ENCODE data around the gene CXCL5.

The CXCL5 gene
- 0 reads per million in 2 donors for total RNA-seq

DNA sequence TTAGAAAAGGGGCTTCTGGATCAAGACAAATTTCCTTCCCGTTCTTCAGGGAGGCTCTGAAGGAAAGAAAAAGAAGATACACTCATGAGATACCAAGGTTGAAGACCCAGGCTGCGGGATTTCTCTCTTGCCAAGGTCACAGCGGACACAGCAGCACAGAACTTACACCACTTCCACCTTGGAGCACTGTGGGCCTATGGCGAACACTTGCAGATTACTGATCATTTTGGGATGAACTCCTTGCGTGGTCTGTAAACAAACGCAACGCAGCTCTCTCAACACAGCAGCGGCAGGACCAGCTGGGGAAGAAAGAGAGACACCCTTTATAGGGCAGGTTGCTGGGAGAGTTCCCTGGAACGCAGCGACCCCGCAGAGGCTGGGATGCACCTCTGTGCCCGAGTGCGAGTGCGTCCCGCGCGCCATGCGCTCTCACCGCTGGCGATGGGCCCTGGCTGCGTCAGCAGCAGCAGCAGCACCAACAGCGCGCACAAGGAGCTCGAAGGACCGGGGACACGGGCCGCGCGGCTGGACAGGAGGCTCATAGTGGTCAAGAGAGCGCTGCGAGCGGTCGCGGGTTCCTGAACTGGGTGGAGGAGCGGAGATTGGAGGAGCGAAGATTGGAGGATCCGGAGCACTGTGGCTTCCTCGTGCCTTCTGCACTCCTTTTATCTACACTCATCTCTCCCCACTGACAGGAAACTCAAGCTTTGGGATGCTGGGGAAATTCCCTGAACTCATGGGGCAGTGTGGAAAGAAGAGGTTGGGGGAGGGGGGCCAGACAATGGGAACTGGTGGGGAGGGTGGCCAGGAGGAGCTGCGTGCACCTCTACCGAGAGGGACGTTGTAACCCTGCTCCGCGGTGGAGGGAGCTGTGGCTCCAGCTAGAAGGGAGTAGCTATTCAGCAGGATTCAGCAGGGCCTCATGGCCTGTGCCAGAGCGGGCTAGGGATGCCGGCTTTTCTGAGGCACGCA lies at the start of gene CXCL5:
Gene CXCL5, minus strand, starts transcription at position 638 of the 972 bp plus-strand sequence. Its CDS starts 96 bp downstream, at position 542.
- no peak for DNase-seq

DNA sequence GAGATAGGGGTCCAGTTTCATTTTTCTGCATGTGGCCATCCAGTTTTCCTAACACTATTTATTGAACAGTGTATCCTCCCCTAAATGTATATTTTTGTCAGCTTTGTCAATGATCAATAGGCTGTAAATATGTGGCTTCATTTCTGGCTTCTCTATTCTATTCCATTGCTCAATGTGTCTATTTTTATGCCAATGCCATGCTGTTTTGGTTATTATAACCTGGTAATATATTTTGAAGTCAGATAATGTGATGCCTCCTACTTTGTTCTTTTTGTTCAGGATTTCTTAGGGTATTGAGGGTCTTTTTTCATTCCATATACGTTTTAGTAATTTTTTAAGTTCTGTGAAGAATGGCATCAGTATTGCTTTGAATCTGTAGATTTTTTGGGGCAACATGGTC lies 48.7 kb upstream of the CXCL5 start:
- no peak for DNase-seq

DNA sequence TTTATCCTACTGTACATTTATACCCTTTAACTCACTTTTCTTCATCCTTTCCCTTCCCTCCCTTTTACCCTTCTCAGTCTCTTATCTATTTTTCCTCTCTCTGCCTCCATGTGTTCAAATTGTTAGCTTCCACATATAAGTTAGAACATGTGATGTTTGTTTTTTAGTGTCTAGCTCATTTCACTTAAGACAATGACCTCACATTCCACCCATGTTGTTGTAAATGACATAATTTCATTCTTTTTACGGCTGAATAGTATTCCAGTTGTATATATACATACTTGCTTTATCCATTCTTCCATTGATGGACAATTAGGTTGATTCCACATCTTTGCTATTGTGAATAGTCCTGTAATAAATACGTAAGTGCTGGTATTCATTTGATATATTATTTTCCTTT lies 47.3 kb upstream of the CXCL5 start:
- DNase-seq: no peak

DNA sequence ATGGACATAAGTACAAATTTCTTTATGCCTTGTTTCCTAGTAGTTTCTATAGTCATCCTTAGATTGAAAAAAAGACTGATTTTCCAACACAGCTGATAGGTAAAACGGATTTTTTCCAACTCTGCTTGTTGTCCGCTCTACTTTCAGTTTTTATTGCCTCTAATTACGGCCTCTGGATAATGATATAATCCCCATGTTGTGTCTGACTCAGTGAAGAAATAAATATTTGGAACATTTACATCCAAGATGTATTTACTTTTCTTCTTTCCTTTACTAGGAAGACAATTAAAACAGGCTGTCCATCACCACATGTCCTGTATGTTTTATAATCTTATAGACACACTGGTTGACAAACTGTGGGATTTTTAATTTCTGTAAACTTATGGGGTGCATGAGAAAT lies 46.8 kb upstream of the CXCL5 start:
- DNase-seq: no peak

DNA sequence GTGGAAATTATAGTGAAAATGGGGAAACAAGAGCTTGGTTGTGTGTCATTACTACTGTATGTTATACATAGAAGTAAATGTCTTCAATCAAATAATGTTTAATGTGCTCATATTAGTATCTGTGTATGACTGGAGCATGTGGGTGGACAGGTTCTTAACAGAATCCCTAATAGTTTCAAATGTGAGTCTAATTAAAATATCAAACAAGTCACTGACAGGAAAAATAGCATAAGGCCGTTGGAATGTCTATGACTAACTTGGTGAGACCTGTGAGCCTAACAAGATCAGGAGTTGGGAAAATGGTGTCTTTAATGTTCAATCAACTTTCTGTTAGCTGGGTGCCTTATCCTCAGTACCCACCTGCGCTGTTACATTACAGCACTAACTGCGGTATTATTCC lies 46.2 kb upstream of the CXCL5 start:
- no peak for DNase-seq

DNA sequence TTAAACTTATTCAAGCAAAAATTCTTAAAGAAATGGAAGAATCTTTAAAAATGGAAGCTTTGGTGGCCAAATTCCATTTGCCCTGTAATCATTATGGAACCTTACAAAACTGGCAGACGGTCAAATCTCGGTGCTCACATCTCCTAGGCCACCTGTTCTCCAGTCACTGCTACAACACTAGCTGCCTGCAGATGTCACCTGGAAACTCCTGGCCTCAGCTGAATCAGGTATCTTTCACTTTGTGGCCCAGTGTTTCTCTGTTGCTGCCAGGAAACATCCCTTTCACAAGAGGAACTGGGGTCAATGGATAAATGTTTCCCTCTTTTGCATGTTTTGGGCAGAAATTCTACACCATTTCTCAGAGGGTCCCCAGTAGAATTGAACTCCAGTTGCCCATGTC lies 44.2 kb upstream of the CXCL5 start:
- DNase-seq: no peak

DNA sequence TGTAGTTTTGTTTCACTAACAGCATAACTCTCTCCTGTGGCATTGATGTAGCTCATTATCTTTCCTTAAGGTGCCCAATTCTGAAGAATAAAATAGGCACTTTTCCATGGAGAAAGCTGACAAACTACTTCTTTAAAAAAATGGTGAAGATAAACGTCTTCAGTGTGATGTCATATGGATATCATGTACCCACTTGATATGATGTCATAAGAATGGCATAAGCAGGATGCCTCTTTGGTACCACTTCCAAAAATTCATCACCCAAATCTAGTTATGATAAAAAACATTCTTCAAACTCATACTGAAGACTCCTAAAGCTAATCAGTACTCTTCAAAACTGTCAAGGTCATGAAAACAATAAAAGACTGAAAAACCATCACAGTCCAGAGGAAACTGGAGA lies 42.9 kb upstream of the CXCL5 start:
- DNase-seq: no peak

DNA sequence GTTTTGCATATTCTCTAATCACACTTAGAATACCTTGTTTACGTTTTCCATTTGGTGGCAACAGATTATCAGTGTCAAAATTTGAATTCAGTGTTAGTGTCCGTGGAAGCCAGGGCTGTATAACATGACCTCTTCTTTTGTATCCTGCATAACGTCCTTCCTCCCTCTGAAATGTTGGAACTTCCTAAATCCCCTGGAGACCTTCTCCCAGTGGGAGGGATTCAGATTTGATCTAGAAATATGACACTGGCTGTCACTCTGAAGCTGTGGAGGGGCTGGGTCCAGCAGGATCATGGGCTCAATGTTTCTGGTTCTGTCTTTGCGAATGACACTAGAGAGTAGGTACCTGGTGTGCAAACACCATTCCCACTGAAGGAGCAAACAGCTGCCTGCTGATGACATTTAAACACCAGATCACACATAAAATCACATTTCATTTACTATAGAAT lies 40.9 kb upstream of the CXCL5 start:
- DNase-seq: no peak

DNA sequence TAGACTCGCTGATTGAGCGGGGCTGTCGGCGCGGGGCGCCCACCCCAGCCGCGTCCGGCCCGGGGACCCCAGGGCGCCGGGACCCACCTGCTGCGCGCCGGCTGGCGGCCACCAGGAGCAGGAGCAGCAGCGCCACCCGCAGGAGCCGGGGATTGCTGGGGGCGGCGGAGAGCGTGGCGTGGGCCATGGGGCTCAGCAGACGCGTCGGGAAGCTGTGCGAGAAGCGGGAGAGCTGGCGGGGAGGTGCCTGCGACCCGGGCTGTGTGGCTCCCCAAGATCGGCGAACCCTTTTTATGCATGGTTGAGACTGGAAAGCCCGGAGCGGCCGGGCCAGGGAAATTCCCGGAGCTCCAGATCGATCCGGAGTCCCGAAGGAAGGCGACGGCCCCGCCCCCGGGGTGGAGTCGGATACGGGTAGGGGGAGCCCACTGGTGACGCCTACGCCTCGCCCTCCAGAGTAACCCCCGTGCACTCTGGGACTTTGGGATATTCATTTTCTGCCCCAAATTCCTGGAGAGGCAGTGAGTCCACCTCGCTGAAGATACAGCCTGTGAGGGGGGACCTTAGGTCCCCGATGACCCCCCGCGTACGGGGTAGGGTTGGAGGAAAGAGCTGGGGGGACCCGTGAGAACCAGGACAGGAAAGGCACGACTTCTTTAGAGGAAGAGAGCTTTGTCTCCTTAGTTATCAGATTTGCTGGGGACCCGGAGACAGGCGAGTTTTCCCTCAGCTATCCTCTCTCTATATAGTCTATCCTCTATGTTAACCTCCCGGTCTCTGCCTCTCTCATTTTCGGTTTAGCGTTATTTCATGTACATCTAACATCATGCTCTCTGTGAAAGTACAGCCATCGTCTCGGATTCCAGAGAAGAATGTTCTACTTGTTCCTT lies 40.2 kb upstream of the CXCL5 start, which contains the start of gene CXCL3:
Gene CXCL3, minus strand, starts transcription at position 265 of the 890 bp plus-strand sequence. Its CDS starts 78 bp downstream, at position 187.
- DNase-seq: no peak

DNA sequence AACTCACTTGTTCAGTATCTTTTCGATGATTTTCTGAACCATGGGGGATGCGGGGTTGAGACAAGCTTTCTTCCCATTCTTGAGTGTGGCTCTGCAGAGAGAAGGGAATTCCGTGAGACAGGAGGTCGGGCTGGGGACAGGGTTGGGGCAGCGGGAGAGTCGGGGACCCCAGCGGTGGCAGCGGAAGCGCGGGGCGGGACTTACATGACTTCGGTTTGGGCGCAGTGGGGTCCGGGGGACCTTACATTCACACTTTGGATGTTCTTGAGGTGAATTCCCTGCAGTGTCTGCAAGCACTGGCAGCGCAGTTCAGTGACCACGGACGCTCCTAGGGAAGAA lies 39.6 kb upstream of the CXCL5 start:
- DNase-seq: no peak

DNA sequence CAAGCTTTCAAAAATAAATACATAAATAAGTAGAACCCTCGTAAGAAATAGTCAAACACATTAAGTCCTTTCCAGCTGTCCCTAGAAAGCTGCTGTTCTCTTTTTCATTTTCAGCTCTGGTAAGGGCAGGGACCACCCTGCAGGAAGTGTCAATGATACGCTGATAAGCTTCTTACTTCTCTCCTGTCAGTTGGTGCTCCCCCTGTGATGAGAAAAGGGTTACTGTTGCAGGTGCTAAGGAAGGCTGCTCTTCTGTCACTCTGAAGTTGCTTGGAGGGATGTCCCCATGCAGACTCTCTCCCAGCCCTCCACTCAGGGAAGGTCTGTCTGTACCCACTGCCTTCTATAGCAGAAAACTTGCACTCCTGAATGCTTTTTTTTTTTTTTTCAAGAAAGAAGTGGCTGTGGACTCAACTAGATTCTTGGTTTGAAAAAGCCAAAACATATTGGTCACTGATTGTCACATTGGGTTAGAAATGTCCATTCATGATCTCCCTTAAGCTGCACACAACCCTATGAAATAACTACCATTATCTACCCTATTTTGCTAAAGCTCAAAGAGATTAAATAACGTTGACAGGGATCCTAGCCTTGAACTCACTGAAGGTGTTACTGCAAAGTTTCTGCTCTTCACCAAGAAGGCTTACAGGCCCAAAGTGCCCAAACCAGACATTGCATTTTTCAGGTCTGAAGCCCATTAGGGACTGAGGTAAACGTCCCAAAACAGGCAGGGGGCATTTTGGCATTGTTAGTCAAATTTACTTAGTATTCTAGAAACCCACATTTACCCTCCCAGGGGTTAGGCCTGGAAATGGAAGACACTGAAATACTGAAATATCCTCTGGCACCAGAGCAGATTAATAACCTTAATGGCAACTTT lies 38.8 kb upstream of the CXCL5 start:
- no peak for DNase-seq

DNA sequence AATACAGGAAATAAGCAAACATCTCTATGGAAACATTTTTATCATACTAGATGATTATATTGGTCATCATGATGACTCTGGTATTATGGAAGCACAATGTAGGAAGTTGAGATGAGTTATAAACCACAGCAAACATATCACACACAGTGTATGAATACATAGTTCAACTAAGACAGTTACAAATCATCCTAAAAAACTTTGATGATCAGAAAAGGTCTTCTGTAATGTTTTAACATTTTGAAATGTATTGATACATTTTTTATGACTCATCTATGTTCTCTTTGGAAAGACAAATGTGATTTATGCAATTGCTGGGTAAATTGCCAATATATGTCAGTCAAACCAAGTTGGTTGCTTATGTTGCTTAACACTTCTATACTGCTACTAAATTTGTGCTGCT lies 35.3 kb upstream of the CXCL5 start:
- no peak for DNase-seq

DNA sequence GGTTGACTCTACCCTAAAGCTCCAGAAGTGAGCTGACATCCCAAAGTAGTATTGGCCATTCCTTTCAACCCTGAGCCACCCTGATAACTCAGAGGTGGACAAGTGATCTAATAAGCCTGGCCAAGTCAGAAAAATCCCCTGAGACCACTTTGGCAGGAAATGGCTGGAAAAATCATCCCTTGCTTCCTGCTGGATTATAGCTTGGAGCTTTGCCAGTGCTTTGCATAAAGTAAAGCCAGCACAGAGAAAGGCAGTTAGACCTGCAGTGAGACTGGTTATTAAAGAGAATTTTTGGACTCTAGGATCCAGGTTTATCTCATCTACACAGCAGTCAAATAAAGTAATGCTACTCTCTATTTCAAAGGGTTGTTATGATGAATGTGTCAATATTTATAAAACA lies 33.6 kb upstream of the CXCL5 start:
- no peak for DNase-seq

DNA sequence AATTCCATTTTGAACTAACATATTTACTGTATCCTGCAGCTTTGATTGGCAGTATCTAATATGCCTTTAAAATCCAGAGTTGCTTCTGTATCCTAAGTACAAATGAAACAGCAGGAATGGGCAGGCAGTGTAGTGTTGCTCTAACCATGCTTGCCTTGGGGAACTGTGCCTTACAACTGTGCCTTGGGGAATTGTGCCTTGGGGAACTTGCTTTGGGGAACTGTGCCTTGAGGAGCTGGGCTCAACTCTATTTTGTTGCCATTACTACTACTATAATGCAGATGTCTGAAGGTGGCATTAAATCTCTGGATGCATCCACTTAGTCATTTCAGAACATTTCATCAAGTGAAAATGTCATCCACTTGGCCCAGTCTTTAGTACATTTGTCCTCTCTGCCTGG lies 33.1 kb upstream of the CXCL5 start:
- no peak for DNase-seq

DNA sequence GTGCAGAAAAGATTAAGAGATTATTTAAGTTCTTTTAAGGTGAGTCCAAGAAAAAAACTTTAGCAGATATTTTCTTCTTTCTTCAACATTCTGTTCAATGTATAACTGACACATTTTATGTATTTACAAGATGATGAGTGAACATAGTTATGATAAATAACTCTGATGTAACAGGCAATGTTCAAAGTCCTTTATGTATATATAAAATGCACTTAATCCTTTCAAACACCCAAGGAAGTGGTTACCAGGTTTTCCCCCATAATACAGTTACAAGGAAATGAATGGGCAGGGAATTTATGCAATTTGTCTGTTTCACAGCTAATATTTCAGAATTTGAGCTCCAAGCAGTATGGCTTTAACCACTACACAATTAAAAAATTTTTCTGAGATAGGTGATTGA lies 31.8 kb upstream of the CXCL5 start:
- DNase-seq: no peak

DNA sequence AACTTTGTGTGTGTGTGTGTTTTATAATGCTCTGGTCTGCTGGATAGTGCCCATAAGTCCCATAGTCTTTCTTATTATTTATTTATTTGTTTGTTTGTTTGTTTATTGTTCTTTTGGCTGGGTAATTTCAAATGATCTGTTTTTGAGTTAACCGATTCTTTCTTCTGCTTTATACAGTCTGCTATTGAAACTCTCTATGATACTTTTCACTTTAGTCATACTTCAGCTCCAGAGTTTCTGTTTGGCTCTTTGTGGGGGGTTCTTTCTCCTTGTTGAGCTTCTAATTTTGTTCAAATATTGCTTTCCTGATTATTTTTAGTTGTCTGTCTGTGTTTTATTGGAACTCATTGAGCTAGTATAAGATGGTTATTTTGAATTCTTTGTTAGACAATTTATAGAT lies 30.0 kb upstream of the CXCL5 start:
- no peak for DNase-seq

DNA sequence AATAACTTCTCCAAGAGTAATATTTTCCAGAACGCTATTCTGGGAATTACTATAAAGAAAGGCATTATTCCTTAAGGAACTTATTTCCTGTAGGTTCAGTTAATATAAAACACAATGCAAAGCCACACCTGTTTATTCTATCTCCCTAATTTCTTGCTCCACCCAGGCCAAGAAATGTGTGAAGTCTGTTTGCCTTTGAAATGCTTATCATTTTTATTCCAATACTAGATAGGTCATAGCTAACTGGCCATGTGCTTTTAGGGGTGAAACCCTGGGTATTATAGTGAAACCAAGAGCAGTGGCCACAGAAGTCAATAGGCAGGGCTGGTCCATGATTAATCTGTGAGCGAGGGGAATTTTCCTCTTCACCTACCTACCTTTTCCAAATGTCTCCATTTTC lies 25.2 kb upstream of the CXCL5 start:
- no peak for DNase-seq

DNA sequence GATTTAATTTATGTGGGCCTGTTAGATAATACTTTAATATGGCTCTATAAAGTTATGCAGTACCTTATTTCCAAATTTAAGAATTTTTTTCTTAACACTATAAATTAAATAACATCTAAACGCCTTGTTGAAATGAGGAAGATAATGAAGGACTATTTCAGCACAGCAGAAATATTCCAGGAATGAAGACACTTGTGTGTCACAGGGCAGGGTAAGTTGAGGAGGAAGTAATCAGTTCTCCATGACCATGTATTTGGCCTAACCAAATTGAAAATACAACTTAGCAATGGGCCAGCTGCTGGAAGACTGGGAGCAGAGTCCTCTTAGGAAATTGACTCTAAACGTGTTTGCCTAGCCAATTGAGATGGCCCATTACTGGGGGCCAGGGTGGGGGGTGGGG lies 23.1 kb upstream of the CXCL5 start:
- no peak for DNase-seq

DNA sequence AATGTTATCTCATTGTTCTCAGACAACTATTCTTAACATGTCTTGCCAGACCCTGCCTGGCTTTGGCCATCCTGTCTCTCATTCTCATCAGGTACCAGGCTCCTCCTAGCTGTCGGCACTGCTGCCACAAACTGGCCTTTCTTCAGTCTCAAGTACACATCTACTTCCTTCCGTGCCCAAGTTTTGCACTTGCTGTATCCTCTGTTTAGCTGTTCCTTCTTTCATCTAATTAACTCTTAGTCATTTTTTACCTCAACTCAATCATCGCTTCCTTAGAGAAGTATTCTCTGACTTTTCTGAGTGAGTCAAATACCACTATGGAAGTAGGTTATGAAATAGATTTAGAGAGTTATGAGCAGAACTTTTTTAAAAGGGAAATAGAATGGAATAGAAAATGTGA lies 20.3 kb upstream of the CXCL5 start:
- no peak for DNase-seq

DNA sequence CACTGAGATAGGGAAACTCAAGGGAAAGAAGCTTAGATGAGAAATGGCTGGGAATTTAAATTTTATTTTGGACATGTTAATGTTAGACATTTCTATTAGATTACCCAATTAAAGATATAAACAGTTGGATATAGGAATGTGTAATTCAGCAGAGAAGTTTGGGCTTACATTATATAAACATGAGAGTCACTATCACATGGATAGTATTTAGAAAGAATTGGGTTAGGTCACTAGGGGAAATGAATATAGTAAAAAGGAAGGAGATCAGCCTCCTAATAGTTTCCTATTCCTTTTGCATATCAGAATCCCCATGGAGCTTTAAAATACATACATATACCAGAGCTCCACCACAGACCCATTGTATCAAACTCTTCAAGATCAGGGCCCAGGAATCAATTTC lies 19.6 kb upstream of the CXCL5 start:
- DNase-seq: no peak

DNA sequence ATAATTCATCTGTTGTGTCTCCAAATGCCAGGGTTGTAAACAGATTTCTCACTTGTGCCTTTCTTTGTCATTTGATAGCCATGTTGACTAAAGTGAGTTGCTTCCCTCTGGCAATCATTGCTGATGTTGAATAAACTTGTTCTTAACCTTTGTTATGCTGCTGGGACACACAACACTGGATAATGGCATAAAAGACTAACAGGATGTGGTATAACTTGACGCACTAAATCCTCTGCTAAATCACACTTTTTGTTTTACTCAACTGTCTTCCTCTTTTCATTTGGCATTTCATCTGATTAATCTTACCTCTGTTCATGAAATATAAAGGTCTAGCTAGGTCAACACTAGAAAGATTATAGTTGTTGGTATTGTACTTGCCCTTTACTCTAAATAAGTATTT lies 17.6 kb upstream of the CXCL5 start:
- no peak for DNase-seq

DNA sequence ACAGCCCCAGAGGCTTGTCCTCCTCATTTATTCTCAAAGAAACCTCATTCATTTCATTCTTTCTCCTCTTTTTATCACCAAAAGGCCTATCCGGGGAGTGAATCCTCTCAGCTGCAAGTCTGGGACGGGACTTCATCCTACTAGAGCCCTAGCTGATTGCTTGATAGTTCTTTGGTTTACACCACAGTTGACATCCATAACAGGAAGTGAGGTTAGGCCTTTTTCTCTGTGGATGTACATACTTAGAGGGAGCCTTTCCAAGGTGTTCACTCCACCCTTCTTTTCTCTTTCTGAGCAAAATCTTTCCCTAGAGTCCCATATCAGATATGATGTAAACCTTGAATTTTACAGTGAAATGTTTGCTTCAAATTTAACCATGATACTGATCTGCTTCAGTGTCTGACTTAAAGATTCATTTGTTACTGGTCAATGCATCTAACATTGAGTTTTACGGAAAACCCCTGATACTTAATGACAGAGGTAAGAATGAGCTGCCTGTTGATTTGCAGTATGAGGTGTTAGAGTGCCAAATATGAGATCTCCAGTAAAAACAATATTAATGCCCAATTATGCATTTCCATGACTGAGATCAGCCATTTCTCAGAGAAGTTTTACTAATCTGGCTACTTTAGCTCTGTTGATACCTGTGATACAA lies 16.8 kb upstream of the CXCL5 start:
- no peak for DNase-seq
